Measurements from ENCODE around the gene PLPP4. TPM values are rescaled to one million over a fixed set of nuclear protein-coding genes. Genes with fewer than 3 reads are reported as not detected.

Gene PLPP4
- total RNA-seq, 1 experiment from 2014 or later = not detected

DNA sequence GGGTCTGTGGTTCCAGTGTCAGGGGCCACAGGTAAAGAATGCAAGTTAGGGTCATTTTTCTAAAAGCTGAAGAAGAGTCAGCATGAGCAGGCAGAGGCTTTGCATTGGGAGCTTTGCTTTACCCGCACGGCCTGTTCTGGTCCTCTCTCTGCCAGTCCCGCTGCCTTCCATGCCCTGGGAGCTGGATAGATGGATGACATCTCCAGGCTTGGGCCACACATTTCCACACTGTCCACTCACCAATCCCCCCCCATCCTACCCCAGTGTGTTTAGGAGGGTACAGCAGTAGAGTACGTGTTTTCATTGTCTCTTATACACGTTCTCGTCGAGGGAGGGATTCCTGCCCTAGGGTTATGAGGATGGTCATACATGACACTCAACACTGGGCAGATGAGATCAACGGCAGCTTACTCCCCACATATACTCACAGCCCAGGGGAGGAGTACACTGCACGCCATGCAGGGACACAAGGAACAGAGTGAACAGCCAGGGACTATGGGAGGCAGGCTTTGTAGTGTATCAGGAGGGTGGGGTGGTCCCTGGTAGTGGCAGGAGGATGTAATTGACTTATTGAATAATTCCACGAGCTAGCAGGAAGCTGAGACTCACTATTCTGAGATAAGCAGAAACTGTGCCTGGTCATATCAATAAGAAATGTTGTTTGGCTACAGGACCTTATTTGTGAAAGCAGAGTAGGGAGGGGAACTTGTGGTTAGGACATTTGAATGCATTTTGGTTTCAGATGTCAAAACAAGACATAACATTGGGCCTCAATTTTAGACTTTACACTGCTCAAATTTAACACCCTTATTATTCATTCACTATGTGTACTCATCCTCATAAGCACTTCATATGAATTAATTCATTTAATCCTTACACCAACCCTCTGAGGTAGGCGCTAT, 36.6 kb downstream of the PLPP4 start:
- intact Hi-C loops (cut with micrococcal nuclease) = no loop called here
- CTCF ChIA-PET = no interaction called here
- no peaks in the 10 kb centered on the region for H3K36me3 ChIP-seq (ENCODE audit: control insufficient read depth in 1 of 2, insufficient read depth in 2 of 2, low read length in 2 of 2)
- no peak overlapping the region for H3K4me3 ChIP-seq (replicated peaks in 1 of 2; ENCODE audit: low read depth in 1 of 2, low read length in 2 of 2)
- peaks cover 16% of the 10 kb centered on the region for H3K27me3 ChIP-seq (ENCODE audit: insufficient read depth, low read length)
- H2AFZ ChIP-seq (ENCODE audit: low read depth, low read length, poor library complexity, severe bottlenecking) = no peak overlapping the region
- H3K9me2 ChIP-seq (ENCODE audit: insufficient read depth) = no peaks in the 10 kb centered on the region
- TF ChIP-seq SRF (IDR thresholded peaks at IDR 0.05; ENCODE audit: low read depth) (no peak), EZH2phosphoT487 (IDR thresholded peaks at IDR 0.05; ENCODE audit: borderline replicate concordance) (no peak), ELF1 (IDR thresholded peaks at IDR 0.05; ENCODE audit: borderline replicate concordance, low read depth) (no peak), CEBPB (IDR thresholded peaks at IDR 0.05; ENCODE audit: low read depth) (no peak), EZH2 (IDR thresholded peaks at IDR 0.05) (no peak), JUND (IDR thresholded peaks at IDR 0.05) (no peak), POLR2AphosphoS5 (IDR thresholded peaks at IDR 0.05; ENCODE audit: low read depth, low read length) (no peak), CBX3 (IDR thresholded peaks at IDR 0.05; ENCODE audit: low read depth) (no peak), REST (IDR thresholded peaks at IDR 0.05; ENCODE audit: low read depth) (no peak), YY1 (IDR thresholded peaks at IDR 0.05; ENCODE audit: extremely low read depth, insufficient replicate concordance, low read depth, low read length) (no peak)
- TF ChIP-seq, protein P1, sequence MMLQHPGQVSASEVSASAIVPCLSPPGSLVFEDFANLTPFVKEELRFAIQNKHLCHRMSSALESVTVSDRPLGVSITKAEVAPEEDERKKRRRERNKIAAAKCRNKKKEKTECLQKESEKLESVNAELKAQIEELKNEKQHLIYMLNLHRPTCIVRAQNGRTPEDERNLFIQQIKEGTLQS (IDR thresholded peaks at IDR 0.05) = no peak
- no peaks in the 10 kb centered on the region for H3K79me2 ChIP-seq (ENCODE audit: insufficient read depth, low read length)
- H3K4me1 ChIP-seq (ENCODE audit: control insufficient read depth in 1 of 2, insufficient read depth in 2 of 2, low read length in 2 of 2) = no peaks in the 10 kb centered on the region
- H4K20me1 ChIP-seq (ENCODE audit: insufficient read depth) = no peaks in the 10 kb centered on the region
- no peak overlapping the region for H3K27ac ChIP-seq (ENCODE audit: low read depth, low read length)
- H3K4me2 ChIP-seq (ENCODE audit: low read length) = no peak overlapping the region
- ATAC-seq = no peak
- no peak for DNase-seq (ENCODE audit: low read depth, low spot score)
- POLR2A ChIA-PET = no interaction called here
- RAD21 ChIA-PET (ENCODE audit: low non-redundant PET in 1 of 2, low total read pairs in 2 of 2, uncharacterized antibody in 2 of 2, unreplicated experiment in 2 of 2) = no interaction called here
- H3K9me3 ChIP-seq (ENCODE audit: control insufficient read depth in 1 of 2, insufficient read depth in 1 of 2, low read depth in 1 of 2, low read length in 2 of 2) = no peaks in the 10 kb centered on the region
- BruUV-seq (replicated peaks) = no TSS peak
- H3K9ac ChIP-seq (ENCODE audit: low read length) = no peak overlapping the region
